GM18520 (cell line): ENCODE data around the gene PRPSAP1.
"Not testable (repeated sequence)": the region's sequence is repeated elsewhere in the genome, so short reads cannot be mapped to it uniquely, and the experiment has no call there.

ENCODE experiments used
- ATAC-seq: cut with Tn5 transposase; IDR thresholded peaks from one replicate; pipeline ENCODE4 v1.9.1; 2021; ENCODE audit not compliant: unreplicated experiment

The PRPSAP1 gene

DNA sequence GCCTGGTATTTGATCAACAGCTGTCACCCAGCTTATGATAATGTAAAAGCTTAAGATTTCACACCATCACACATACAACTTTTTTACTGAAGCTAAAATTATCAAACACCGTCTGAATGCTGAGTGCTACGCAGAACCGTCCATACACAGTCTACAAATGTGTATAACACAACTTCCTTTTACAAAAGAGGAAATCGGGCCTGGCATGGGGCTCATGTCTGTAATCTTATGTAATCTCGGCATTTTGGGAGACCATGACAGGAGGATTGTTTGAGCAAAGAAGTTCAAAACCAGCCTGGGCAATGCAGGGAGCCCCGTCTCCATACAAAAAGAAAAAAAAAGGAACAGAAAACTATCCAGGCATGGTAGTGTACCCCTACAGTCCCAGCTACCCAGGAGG, 26.0 kb downstream of the PRPSAP1 start:
- ATAC-seq: no peak

DNA sequence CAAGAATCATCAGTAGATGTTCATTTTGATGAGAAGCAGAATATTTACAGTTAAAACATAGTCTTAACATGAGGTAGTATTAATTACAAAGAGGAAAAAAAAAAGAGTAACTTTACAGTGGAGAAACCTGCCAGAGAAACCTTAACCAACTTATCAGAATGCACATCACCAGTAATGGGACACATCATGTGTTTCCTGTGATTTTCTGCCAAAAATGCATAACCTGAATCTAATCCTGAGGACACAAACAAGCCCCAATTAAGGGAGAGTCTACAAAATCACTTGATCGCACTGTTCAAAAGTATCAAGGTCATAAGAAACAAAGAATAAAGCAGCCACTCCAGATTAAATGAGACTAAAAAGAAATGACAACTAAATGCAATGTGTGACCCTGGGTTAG, 27.4 kb downstream of the PRPSAP1 start:
- ATAC-seq: no peak

DNA sequence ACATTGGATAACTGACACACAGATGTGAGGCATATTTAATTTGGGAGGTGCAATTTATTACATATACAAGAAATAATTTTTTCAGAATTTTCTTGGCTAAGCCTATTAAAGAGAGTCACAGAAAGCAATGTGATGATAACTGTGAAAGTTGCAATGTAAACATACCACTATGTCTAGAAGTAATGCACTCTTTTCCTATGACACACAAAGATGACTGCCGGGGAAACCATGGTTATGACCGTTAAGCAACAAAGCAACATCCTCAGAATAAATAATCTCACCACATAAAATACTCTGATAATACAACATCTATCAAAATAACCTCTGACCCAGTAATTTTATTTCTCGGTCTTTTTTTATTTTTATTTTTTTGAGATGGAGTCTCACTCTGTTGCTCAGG, 35.1 kb downstream of the PRPSAP1 start:
- no peak for ATAC-seq

DNA sequence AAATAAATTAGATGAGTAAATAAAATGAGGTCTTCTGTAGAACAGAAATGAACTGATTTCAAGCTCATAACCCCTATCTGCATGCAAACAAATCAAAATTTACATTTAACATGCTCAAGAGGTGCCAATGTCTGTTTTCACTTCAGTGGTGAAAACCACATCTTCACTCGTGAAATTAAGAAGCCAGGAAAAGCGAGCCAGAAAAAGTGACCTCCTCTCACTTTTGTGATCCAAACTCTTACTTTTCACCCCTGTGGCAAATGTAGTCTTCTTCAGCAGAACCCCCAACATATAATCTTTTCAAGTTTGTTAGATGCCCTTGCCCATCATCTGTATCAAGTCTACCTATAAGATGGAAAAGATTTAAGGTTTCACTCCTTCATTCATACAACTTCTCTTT, 36.2 kb downstream of the PRPSAP1 start:
- no peak for ATAC-seq

DNA sequence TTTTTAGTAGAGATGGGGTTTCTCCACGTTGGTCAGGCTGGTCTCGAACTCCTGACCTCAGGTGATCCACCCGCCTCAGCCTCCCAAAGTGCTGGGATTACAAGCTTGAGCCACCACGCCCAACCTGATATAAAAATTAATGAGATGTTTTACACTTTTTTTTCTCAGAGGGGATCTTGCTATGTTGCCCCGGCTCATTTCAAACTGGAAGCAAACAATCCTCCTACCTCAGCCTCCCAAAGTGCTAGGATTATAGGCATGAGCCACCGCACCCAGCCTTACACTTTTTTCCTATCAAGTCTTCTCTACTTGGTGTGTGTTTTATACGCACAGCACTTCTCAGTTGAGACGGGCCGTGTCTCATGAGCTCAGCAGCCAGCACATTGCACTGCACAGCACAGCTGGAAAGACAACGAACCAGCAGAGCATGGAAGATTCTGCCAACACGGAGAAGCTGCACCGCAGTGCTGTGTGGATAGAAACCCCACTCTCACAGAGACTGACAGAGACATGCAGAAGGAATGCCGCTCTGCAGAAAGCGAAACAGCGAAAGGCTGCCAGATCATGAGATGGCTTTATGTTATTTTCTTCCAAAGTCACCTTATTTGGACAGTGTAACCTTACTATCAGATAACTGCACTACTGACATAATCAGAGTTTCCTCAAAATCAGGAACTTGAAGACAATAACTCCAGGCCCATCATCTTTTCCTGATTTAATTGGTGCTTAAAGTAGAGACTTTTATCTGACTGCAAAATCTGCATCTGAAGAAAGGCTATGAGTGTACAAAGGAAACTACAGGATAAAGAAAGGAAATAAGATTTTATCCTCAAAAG, 39.1 kb downstream of the PRPSAP1 start:
- no peak for ATAC-seq

DNA sequence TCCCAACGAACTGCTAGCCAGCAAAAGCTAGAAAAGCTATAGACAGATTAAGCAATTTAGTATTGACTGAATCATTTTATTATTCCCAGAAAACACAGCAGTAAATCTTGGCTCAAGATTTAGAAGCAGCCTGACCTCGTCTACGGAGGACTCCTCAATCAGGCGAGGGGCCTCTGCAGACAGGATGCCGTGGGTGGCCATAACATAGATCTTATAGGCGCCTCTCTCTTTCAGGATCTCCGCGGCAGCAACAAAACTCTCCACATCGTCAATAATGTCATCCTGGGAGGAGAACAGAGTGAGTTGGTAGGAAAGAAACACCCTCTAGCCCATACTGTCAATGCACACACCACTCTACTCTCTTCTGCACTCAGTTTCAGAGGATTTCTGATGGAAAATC, 41.0 kb downstream of the PRPSAP1 start:
- ATAC-seq: no peak

DNA sequence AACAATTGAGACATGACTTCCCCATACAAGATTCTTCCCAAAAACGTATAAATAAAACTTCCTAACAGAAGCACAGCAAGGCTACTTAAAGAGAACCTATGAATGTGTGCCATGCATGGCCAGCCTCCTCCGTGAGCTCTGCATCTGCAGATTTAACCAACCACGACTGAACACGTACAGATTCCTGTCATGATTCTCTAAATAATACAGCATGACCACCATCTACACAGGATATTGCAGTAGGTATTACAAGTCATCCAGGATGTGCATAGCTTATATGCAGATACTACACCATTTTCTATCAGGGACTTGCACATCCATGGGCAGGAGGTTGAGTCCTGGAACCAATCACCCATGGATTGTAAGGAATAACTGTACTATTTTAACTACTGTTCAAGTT, 44.3 kb downstream of the PRPSAP1 start:
- ATAC-seq: no peak

DNA sequence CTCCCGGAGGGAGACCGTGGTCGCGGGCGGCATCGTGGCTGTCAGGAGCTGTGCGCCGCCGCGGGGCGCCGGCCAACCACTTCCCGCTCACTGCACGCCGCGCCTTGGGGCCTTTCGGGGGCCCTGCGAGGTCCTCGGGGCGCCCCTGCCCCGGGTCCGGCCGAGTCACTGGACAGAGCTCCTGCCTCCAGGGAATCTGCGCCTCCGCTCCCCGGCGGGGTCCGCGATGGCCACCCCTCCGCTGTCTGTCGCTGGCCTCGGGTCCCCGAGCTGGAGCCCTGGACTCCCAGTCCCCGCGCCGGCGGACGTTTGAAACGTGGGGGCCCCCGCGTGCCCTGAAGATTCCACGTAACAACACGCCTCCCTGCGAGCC, 45.8 kb downstream of the PRPSAP1 start, which contains the start of gene QRICH2:
TSS of gene QRICH2 (minus strand) at position 311 of the 373 bp plus-strand sequence. CDS start at position 33, 278 bp downstream.
- no peak for ATAC-seq

DNA sequence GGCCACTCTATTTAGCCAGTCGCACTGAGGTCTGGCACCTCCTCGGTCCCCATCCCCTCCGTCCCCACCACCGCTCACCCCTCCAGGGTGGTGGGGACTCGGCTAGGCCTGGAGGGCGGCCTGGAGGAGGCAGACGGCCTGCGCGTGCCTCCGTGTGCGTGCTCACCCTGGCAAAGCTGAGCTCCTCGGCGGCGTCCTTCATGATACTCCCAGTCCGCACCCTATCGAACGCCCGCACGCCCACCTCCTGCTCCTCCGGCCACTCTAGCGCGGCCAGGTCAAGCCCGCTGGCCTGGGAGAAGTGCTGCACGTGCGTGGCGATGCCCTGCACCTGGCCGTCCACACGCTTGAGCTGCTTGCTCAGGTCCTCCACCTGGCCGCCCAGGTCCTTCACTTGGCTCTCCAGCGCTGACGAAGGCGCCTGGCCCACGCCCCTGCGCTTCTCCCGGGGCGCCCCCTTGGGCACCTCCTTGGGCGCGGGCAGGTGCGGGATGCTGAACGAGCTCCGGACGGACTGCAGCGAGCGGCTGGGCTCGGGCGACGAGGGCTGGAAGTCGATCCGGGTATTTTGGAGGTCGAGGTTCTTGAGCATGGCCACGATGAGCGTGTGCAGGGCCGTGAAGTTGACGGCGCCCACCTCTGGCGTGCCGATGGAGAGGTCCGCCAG, 46.3 kb downstream of the PRPSAP1 start:
- ATAC-seq: no peak

DNA sequence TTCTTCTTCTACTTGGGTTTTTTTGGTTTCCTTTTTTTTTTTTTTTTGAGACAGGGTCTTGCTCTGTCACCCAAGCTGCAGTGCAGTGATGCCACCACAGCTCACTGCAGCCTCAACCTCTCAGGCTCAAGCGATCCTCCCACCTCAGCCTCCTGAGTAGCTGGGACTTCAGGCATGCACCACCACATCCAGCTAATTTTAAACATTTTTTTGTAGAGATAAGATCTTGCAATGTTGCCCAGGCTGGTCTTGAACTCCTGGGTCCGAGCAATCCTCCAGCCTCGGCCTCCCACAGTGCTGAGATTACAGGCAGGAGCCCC, 48.6 kb downstream of the PRPSAP1 start:
- not testable (repeated sequence) for ATAC-seq

DNA sequence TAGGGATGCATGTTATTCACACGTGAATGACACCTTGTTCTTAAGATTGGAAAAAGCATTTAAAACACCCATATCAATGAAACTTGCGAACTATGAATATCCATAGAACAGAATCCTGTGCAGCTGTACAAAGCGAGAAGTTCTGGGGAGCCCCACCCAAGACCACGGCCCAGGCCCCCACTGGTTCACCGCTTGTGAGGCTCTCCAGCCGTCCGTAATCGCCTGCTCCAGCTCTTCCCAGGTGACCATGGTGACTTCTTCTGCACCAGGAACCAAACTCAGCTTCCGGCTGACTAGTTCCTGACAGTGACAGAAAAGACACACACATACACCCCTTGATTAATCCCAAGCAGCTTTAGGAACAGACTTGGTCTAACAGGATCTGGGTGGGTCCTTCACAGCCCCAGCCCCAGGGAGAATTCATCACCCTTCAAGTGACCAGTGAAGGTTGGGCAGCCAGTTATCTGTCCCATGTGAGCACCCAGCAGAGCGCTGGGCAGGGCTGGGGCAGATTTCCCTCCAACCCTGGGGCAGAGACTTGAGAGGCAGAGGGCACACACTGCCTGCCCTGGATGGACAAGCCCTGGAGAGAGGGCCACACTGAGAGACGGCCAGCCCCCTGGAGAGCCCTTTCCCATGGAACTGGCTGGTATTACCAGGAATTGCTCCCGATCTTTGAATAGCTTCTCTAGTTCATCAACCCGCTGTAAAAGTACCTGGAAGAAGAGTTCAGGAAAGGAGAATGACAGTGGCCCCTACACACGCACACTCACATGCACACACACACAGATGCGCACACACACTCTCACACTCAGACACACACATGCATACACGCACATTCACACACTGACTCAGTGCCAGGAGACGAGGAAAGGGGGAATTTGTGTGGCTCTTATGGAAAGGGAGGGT, 49.2 kb downstream of the PRPSAP1 start:
- no peak for ATAC-seq

DNA sequence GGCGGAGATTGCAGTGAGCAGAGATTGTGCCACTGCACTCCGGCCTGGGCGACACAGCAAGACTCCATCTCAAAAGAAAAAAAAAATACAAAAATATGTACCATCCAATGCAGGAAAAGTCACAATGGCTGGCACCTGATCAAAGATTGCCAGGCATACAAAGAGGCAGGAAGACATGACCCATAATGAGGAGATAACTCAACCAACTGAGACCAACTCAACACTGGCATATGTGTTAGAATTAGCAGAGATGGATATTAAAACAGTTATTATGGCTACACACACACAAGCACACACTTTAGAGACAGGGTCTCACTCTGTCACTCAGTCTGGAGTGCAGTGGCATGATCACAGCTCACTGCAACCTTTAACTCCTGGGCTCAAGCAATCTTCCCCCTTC, 56.3 kb downstream of the PRPSAP1 start:
- no peak for ATAC-seq

DNA sequence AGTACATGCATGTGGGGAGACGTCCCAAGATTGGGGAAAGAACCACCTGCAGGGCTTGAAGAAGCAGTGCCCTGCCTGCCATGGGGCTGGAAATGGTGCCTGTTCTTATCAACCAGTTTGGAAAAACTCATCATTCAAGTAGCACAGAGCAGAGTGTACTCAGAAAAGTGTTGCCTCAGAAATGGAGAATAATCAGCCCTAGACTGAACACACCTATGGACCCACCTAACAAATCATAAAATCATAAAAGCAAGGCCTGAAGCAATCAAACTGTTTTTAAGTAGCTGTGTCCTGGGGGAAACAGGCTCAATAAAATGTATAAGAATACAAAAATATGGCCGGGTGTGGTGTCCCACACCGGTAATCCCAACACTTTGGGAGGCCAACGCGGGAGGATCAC, 56.8 kb downstream of the PRPSAP1 start:
- ATAC-seq: no peak

DNA sequence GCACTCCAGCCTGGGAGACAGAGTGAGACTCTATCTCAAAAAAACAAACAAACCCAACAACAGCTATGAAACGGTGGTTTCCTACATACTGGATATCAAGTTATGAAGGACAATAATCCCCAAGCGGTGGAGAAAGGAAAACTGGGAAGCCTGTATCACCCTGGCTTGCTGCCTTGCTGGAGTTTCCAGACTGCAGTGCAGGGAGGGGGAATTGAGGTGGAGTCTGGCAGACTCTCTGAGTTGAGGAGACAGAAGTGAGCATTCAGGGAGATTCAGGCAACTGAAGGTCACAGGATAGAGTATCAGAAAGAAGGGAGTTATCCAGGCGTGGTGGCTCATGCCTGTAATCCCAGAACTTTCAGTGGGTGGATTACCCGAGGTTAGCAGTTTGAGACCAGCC, 57.5 kb downstream of the PRPSAP1 start:
- no peak for ATAC-seq

DNA sequence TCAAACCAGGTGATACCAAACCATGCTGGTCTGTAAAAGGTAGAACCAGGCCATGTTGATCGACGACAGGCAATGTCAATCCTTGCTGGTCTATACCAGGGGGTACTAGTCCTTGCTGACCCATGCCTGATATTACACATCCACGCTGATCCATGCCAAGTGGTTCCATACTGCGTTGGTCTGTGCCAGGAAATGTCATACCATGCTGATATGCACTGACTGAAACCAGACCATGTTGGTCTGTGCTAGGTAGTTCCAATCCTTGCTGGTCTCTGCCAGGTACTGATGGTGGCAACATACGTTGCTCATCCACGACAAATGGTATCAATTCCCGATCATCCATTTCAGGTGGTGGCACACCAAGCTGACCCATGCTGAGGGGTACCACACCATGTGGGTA, 60.6 kb downstream of the PRPSAP1 start:
- no peak for ATAC-seq

DNA sequence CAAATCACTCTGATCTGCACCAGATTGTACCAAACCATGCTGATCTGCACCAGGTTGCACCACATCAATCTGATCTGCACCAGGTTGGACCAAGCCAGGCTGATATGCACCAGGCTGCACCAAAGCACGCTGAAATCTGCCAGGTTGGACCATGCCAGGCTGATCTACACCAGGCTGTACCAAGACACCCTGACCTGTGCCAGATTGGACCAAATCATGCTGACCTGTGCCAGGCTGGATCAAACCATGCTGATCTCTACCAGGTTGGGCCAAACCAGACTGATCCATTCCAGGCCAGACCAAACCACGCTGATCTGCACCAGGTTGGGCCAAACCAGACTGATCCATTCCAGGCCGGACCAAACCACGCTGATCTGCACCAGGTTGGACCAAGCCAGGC, 61.1 kb downstream of the PRPSAP1 start:
- ATAC-seq: no peak

DNA sequence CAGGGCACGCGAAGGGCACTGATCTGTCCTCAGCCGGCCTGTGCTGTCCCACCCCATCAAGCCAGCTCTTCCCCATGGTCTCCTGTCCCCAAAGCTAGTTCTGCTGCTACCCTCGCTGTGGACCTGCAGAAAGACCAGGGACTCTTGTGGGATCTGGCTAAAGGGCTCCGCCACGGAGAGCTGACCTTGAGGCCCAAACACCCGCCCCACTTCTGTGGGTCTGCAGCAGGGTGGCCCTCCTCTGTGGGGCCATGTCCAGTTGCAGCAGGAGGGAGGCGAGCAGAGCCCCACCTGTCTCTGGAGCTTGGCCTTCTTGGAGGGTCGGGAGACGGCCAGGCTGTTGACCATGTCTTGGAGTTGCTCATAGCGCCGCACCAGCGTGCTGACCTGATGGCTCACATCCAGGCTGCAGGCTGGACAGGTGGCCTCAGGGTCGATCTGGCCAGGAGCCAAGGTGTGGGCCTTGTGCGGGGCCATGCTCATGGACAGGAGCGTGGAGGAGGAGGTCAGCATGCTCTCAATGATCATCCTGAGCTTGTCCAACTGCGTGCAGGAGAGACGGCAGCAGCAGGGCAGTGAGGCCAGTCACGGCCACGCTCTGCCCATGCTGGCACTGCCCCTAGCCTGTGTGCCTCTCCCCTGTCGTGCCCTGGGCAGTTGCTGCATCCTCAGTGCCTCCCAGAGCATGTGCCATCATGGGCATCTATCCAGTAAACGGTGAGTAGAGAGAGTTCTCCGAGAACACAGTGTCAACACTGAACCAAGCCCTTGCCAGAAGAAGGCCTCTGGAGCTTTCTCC, 71.9 kb downstream of the PRPSAP1 start:
- no peak for ATAC-seq

DNA sequence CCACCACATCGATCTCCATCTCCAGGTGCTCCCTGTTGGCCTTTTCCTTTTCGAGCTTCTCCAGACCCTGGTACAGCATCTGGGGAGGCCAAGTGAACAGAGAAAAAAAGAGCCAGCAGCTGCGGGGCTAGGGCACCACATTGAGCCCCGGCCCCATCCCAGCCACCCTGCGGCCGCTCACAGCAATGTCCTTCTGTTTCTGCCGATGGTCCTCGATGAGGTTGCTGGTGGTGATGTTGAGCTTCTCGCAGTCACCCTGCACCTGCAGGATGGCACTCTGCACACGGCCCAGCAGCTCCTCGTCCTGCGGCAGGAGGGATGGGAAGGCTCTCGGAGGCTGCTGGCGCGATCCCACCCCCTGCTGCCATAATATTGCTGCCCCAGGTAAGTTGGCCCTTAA, 73.1 kb downstream of the PRPSAP1 start:
- no peak for ATAC-seq

DNA sequence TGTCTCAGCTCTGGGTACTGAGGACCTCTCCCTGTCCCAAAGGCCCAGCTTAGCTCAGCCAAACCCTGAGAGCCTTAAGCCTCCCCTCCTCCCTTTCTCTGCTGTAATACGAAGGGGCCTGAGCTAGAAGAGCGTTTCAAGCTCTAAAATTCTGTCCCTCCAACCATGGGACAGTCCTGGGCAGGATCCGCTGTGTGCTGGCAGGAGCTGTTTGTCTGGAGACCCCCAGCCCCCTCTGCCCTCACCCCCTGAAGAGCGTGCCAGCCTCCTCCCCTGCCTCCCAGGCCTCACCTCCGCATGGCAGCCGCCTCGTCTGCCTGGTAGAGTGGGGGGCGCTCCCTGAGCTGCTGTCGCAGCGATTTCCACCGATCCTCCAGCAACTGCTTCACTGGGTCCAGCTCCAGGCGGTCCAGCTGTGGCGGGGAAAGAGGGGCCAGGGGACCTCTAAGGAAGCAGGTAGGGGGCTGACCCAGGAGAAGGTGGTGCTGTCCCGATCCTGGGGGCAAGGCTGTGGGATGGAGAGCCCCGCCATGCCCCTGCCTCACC, 73.9 kb downstream of the PRPSAP1 start:
- no peak for ATAC-seq

DNA sequence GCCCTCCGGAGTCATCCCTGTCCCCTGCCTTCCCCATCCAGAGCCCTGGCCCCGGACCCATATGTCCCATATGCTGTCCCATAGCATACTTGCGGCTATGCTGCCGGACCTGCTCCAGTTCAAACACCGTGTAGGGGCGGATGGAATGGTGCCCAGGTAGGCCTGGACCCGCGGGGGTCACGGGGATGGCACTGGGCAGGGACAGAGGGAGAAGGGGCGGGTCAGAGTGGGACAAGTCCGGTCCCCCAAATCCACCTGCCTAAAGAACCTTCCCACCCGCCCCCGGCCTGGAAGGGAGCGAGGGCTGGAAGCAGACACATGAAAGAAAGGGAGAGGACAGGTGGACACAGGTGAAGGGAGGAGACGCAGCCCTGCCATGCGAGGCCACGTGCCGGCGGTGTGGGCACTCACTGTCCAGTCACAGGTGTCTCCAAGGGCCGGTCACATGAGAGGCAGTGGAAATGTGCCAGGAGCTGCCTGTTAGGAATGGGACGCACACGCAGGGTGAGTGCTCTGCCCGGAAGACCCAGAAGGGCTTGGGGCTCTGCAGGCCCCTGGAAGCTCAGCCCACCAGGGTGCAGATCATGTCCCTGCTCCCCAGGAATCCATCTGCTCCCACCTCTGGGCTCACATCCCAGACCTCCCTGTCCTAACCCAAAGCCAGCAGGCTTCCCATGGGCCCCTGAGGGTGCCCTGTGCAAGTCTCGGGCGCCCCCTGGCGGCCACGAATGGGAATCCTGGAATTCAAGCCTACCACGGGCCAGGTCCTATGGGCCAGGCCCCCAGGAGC, 74.6 kb downstream of the PRPSAP1 start:
- ATAC-seq: no peak
